H1 (cell line): ENCODE results near the gene RUSC2. TPM values are rescaled to one million over a fixed set of nuclear protein-coding genes. Genes with fewer than 3 reads are reported as not detected.

Experiments
- EP300 ChIP-seq, 2 experiments: IDR thresholded peaks; 1 replicate in 1 of 2; 2 replicates in 1 of 2; pipeline ENCODE4 v1.6.1; 2011 to 2012; ENCODE audit warnings: low read depth in 2 of 2, low read length in 2 of 2, mild to moderate bottlenecking in 2 of 2, borderline replicate concordance in 1 of 2, inconsistent platforms in 1 of 2, moderate library complexity in 1 of 2
- SP4 ChIP-seq: IDR thresholded peaks from 2 replicates; pipeline ENCODE4 v1.6.1; 2012; ENCODE audit warnings: low read length, inconsistent platforms
- TCF12 ChIP-seq: IDR thresholded peaks from 2 replicates; pipeline ENCODE4 v1.6.1; 2011; ENCODE audit warnings: low read depth, mild to moderate bottlenecking, low read length
- TEAD4 ChIP-seq: IDR thresholded peaks from 2 replicates; pipeline ENCODE4 v1.6.1; 2012; ENCODE audit warnings: low read depth, low read length, inconsistent platforms, mixed read lengths
- YY1 ChIP-seq: IDR thresholded peaks from 2 replicates; pipeline ENCODE4 v1.6.1; 2011; ENCODE audit warnings: low read depth, mild to moderate bottlenecking, low read length
- polyA plus RNA-seq, 7 experiments: library from polyadenylated mRNA; depleted of rRNA in 3 of 7; stranded (reverse) in 5 of 7; unstranded in 2 of 7; fragments of >200 nt in 5 of 7; fragments of 200-250 nt in 2 of 7; gene quantifications; 1 replicate in 5 of 7; 2 replicates in 1 of 7; 4 replicates in 1 of 7; pipeline versions ENCODE4 v1.2.1 to v1.2.3, GENCODE V29; 2011 to 2013; ENCODE audit warnings: missing spikeins in 2 of 7, mixed read lengths in 2 of 7
- total RNA-seq: library from RNA; stranded (reverse); fragmentation: NEBNext Ultra II Directional; extraction: Animal tissue kit (Norgen Biotek cat#: 25700); gene quantifications from 2 replicates; pipeline ENCODE4 v1.2.1, GENCODE V29; 2021

RUSC2 gene
- total and polyA plus RNA-seq, 2 of the 8 experiments (the other 6 are each of a cell fraction or from before 2014, with no cell fraction given): 4.2 to 7.9 TPM

DNA sequence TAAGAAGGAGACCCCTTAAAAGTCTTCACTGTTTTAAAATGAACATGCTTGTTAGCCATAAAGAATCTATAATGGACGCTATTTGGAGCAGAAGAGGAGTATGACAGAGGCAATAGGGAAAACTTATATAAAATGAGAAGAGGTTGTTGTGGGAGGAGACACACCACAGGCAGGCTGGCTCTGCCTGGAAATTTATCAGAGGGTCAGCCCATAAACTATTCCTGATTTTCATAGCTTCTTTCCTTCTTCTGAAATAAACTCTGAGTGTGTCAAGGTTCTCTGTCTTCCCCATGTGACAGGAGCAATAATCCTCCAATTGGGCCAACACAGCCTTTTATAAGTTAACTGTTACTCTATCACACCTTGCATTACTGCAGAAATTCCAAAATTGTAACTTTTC, 19.6 kb upstream of the RUSC2 start (continued):
- TF ChIP-seq EP300 (IDR thresholded peaks at IDR 0.05; ENCODE audit: borderline replicate concordance in 1 of 2, low read depth in 2 of 2, low read length in 2 of 2): no peak
- no peak for TF ChIP-seq TCF12
- no peak for TF ChIP-seq YY1
- TF ChIP-seq SP4: no peak
- no peak for TF ChIP-seq TEAD4
